Stimulated activated naive B cell treated with anti-CD40 and anti-IgM and Interleukin-4, amounts not matched to agents 10 μg/mL and 1 μg/mL and 100 μg/mL, for 72 hours (primary cell): ENCODE measurements around the gene ARSD.
A peak's percentile ranks its signal among the peaks of the same experiment; 100 is the strongest.
"Not testable (repeated sequence)": the region's sequence is repeated elsewhere in the genome, so short reads cannot be mapped to it uniquely, and the experiment has no call there.

ENCODE experiments used
- ATAC-seq, 2 donors: fragments of 150-1000 bp; cut with Tn5 transposase; replicated peaks; 2 replicates each; pipeline ENCODE4 v1.10.0; 2021; ENCODE audit warnings: moderate library complexity in 1 of 2
- DNase-seq: peaks from one replicate; pipeline ENCODE4 v3.0.0; 2021
- H3K27ac Mint-ChIP-seq: one replicate; pipeline ENCODE4 v1.8.0; 2022; ENCODE audit warnings: mild to moderate bottlenecking, mixed read lengths
- H3K27me3 Mint-ChIP-seq, 2 donors: one replicate each; pipeline ENCODE4 v1.8.0; 2022; ENCODE audit warnings: mixed read lengths in 2 of 2
- H3K36me3 Mint-ChIP-seq, 2 donors: one replicate each; pipeline ENCODE4 v1.8.0; 2022; ENCODE audit warnings: mixed read lengths in 2 of 2, mild to moderate bottlenecking in 1 of 2
- H3K4me1 Mint-ChIP-seq, 2 donors: one replicate each; pipeline ENCODE4 v1.8.0; 2022; ENCODE audit warnings: mixed read lengths in 2 of 2, mild to moderate bottlenecking in 1 of 2
- H3K4me3 Mint-ChIP-seq, 2 donors: one replicate each; pipeline ENCODE4 v1.8.0; 2022; ENCODE audit warnings: mild to moderate bottlenecking in 2 of 2, mixed read lengths in 2 of 2, moderate library complexity in 1 of 2
- H3K9me3 Mint-ChIP-seq, 2 donors: one replicate each; pipeline ENCODE4 v1.8.0; 2022; ENCODE audit warnings: mixed read lengths in 2 of 2, mild to moderate bottlenecking in 1 of 2

ARSD gene

GRCh38 chrX:2958199-2958598, 29.1 kb upstream of the ARSD start:
- H3K36me3 Mint-ChIP-seq: no peaks in the 10 kb centered on the region
- H3K9me3 Mint-ChIP-seq: no peaks in the 10 kb centered on the region
- peaks cover 0 to 34% of the 10 kb centered on the region in 2 donors for H3K27me3 Mint-ChIP-seq
- no peak overlapping the region for H3K4me3 Mint-ChIP-seq
- no peak overlapping the region for H3K27ac Mint-ChIP-seq
- ATAC-seq (no peak), DNase-seq (no peak)
- no peaks in the 10 kb centered on the region for H3K4me1 Mint-ChIP-seq

DNA sequence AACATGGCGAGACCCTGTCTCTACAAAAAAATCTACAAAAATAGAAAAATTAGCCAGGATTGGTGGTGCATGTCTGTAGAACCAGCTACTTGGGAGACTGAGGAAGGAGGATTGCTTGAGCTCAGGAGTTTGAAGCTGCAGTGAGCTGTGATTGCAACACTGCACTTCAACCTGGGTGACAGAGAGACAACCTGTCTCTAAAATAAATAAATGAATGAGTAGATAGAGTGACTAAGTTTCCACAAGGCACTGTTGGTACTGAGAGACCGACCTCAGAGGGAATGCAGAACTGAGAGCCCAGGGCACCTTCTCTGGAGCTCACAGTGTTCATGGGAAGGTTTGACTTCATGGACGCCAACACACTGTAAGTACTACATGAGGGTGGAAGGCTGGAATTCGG, 26.7 kb upstream of the ARSD start:
- DNase-seq (no peak), ATAC-seq (no peak)
- Mint-ChIP-seq H3K36me3 (no peaks in the 10 kb centered on the region), H3K9me3 (no peaks in the 10 kb centered on the region), H3K27ac (no peak overlapping the region), H3K4me1 (no peaks in the 10 kb centered on the region), H3K4me3 (no peak overlapping the region), H3K27me3 (peaks cover 0 to 18% of the 10 kb centered on the region in 2 donors)

- Mint-ChIP-seq H3K4me1 (no peaks in the 10 kb centered on the region), H3K27me3 (peaks cover 0 to 15% of the 10 kb centered on the region in 2 donors), H3K9me3 (no peaks in the 10 kb centered on the region), H3K4me3 (no peak overlapping the region), H3K36me3 (no peaks in the 10 kb centered on the region), H3K27ac (no peak overlapping the region)
- ATAC-seq (no peak), DNase-seq (no peak)
Measured at GRCh38 chrX:2955281-2955680, 26.1 kb upstream of the ARSD start.

DNA sequence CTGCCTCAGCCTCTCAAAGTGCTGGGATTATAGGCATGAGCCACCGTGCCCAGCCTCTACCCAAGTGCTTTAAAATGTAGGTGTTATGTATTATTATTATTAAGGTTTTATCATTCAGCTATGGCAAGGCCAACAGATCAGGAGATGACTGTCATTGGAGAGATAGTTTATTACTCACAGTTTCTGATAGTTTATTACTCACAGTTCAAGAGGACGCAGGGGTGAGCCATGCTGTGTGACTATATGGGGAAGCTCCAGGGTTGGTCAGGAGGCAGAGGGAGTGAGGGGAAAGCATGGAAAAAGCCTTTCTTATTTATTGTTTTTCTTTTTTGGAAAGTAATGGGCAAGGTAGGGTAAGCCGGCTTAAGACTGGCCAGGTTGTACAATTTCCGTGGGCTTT, 25.4 kb upstream of the ARSD start:
- Mint-ChIP-seq H3K4me1 (no peaks in the 10 kb centered on the region), H3K36me3 (no peaks in the 10 kb centered on the region), H3K27me3 (peaks cover 0 to 13% of the 10 kb centered on the region in 2 donors), H3K27ac (no peak overlapping the region), H3K4me3 (no peak overlapping the region), H3K9me3 (no peaks in the 10 kb centered on the region)
- no peak for DNase-seq
- no peak for ATAC-seq

GRCh38 chrX:2937942-2938341, 8.8 kb upstream of the ARSD start:
- not testable (repeated sequence) for DNase-seq, H3K9me3 Mint-ChIP-seq, ATAC-seq, H3K4me3 Mint-ChIP-seq, H3K4me1 Mint-ChIP-seq, H3K27ac Mint-ChIP-seq, H3K36me3 Mint-ChIP-seq
- peaks cover 0 to 12% of the 10 kb centered on the region in 2 donors for H3K27me3 Mint-ChIP-seq

DNA sequence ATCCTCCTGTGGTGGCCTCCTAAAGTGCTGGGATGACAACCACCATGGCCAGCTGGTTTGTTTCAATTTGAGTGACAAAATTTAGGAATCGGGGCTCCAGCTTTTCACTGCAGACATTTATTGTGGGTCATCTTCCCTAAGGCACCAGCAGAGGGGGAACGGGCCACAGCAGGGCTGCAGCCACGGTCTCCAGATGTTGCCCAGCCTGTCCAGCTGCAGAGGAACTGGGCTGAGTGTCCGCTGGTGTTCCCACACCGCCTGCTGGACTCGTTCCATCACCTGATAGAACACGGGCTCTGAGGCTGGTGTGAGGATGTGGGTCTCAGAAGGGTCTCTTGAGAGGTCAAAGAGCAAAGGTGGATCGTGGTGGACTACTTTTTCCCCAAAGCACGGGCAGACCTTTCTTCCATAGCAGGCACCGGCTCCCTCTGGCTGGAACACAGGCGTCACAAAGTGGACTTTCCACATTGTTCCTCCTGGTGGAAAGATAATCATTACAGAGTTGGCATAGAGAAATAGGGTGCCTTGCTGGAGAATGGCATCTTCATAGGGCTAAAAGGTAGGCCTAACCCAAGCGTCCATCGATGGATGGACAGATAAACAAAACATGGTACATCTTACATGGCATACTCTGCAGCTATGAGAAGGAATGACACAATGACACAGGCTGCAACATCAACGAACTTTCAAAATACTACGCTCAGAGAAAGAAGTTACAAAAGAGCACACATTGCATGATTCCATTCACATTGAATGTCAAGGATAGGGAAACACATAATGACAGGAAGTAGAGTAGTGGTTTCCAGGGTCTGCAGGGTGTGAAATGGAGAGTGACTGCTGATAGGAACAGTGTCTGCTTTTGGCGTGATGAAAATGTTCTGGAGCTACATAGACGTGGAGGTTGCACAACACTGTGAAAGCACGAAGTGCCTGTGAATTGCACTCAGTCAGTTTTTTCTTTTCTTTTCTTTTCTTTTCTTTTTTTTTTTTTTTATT, 5.9 kb upstream of the ARSD start:
- no peak for DNase-seq
- Mint-ChIP-seq H3K4me3 (no peak overlapping the region), H3K27me3 (peaks cover 0 to 18% of the 10 kb centered on the region in 2 donors), H3K36me3 (peaks cover 0 to 4% of the 10 kb centered on the region in 2 donors), H3K4me1 (peaks cover 0 to 4% of the 10 kb centered on the region in 2 donors), H3K9me3 (peaks cover 0 to 6% of the 10 kb centered on the region in 2 donors), H3K27ac (no peak overlapping the region)
- ATAC-seq: no peak

- DNase-seq: no peak
- ATAC-seq: no peak
- peaks cover 0 to 4% of the 10 kb centered on the region in 2 donors for H3K36me3 Mint-ChIP-seq
- no peak overlapping the region for H3K27ac Mint-ChIP-seq
- peaks cover 0 to 4% of the 10 kb centered on the region in 2 donors for H3K4me1 Mint-ChIP-seq
- no peak overlapping the region for H3K4me3 Mint-ChIP-seq
- peaks cover 0 to 6% of the 10 kb centered on the region in 2 donors for H3K9me3 Mint-ChIP-seq
- H3K27me3 Mint-ChIP-seq: peaks cover 0 to 18% of the 10 kb centered on the region in 2 donors
Measured at GRCh38 chrX:2933125-2933900, 4.2 kb upstream of the ARSD start.

- Mint-ChIP-seq H3K4me1 (peaks cover 0 to 7% of the 10 kb centered on the region in 2 donors), H3K9me3 (peaks cover 0 to 6% of the 10 kb centered on the region in 2 donors), H3K4me3 (no peak overlapping the region), H3K27ac (no peak overlapping the region), H3K36me3 (peaks cover 0 to 4% of the 10 kb centered on the region in 2 donors), H3K27me3 (peaks cover 0 to 15% of the 10 kb centered on the region in 2 donors)
- DNase-seq (no peak), ATAC-seq (no peak)
Measured at GRCh38 chrX:2931612-2932011, 2.5 kb upstream of the ARSD start.

DNA sequence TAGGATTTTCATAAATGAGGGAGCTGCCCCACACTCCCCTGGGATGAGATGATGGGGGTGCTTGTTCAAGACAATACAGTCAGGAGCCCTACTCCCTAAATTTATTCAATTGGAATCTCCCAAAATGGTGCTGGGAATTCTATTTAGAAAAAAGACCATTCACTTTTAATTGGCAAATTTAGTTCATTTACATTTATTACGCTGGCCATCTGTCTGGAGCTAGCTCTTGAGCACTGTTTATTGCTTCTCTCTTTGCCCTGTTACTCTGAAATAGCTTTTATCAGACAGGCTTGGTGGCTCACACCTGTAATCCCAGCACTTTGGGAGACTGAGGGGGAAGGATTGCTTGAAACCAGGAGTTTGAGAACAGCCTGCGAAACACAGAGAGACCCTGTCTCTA, 2.0 kb upstream of the ARSD start:
- Mint-ChIP-seq H3K9me3 (peaks cover 0 to 6% of the 10 kb centered on the region in 2 donors), H3K27ac (no peak overlapping the region), H3K4me1 (peaks cover 0 to 7% of the 10 kb centered on the region in 2 donors), H3K36me3 (peaks cover 0 to 4% of the 10 kb centered on the region in 2 donors), H3K27me3 (peaks cover 0 to 11% of the 10 kb centered on the region in 2 donors), H3K4me3 (no peak overlapping the region)
- no peak for ATAC-seq
- DNase-seq: no peak

DNA sequence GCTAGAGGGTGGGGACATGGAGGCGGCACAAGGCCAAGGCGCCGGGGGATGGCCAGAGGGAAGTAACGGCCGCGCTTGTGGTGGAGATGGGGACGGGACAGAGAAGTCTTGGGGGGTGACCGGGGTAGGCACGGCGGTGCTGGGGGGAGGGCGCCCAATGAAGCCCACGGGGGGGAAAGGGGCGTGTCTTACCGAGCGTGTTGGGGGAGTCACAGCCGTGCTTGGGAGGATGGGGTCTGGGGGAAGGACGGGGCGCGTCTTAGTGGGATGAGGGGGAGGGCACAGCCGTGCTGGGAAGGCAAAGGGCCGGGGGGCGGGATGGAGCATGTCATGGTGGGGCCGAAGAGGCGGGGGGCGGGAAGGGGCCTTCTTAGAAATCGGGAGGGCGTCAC, 952 bp downstream of the ARSD start:
- Mint-ChIP-seq H3K4me1 (peaks cover 0 to 9% of the 10 kb centered on the region in 2 donors), H3K27ac (peak overlapping the region; percentile 72), H3K27me3 (peaks cover 0 to 6% of the 10 kb centered on the region in 2 donors), H3K36me3 (peaks cover 0 to 4% of the 10 kb centered on the region in 2 donors), H3K9me3 (peaks cover 0 to 6% of the 10 kb centered on the region in 2 donors), H3K4me3 (peak overlapping the region; percentile 87 to 93)
- ATAC-seq (peak; percentile 3 to 18), DNase-seq (no peak)

DNA sequence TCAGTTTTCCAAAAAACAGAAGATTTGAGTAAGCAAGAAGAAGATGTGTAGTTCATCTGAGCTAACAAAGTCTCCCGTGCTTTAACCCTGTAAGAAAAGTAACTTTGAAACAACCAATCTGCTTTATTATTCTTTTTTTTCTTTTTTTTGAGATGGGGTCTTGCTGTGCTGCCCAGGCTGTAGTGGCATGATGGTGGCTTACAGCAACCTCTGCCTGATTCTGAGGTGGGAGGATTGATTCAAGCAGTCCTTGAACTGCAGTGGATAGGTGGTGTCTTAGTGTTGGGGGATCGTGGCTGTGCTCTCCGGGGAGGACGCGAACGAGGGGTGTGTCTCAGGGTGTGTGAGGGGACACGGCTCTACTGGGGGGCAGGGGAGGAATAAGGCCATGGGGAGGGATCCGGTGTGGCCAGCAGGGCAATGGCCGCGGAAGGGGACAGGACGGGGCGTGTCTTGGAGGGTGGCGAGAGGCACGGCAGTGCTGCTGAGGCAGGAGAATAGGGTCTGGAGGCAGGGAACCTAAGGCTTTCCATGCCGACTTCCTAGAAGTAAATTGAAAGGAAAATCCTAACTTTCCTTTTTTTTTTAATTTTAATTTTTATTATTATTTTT, 2.4 kb downstream of the ARSD start:
- ATAC-seq (no peak), DNase-seq (no peak)
- no peak overlapping the region for H3K27ac Mint-ChIP-seq
- H3K36me3 Mint-ChIP-seq: peaks cover 1 to 4% of the 10 kb centered on the region in 2 donors
- H3K4me1 Mint-ChIP-seq: peaks cover 0 to 9% of the 10 kb centered on the region in 2 donors
- peaks cover 0 to 6% of the 10 kb centered on the region in 2 donors for H3K9me3 Mint-ChIP-seq
- peaks cover 0 to 6% of the 10 kb centered on the region in 2 donors for H3K27me3 Mint-ChIP-seq
- H3K4me3 Mint-ChIP-seq: no peak overlapping the region

GRCh38 chrX:2926255-2926654, 2.9 kb downstream of the ARSD start:
- not testable (repeated sequence) for ATAC-seq, DNase-seq, H3K9me3 Mint-ChIP-seq, H3K36me3 Mint-ChIP-seq, H3K27me3 Mint-ChIP-seq, H3K27ac Mint-ChIP-seq, H3K4me3 Mint-ChIP-seq, H3K4me1 Mint-ChIP-seq

GRCh38 chrX:2924151-2924550, 5.0 kb downstream of the ARSD start:
- Mint-ChIP-seq H3K4me1 (peaks cover 0 to 4% of the 10 kb centered on the region in 2 donors), H3K27me3 (no peaks in the 10 kb centered on the region), H3K4me3 (no peak overlapping the region), H3K36me3 (peaks cover 5 to 11% of the 10 kb centered on the region in 2 donors), H3K9me3 (no peaks in the 10 kb centered on the region), H3K27ac (no peak overlapping the region)
- DNase-seq (no peak), ATAC-seq (no peak)

DNA sequence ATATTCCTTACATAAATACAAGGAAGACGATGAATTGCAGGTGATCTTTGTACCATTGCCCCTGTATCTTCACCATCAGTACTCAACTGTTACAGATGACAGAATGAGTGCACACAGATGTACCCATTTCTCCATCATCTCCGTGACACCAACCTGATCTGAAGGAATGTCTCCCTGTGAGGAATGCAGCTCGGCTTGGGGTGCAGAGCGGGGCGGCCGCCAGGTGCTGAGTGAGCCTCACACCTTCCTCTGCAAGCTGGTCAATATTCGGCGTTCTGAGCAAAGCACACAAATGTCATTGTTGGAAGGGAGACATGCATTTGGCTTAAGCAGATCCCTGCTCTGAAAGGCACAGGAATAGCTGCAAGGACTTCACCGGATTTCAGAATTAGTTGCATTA, 7.4 kb downstream of the ARSD start:
- peaks cover 8 to 15% of the 10 kb centered on the region in 2 donors for H3K36me3 Mint-ChIP-seq
- DNase-seq: no peak
- no peak overlapping the region for H3K4me3 Mint-ChIP-seq
- H3K9me3 Mint-ChIP-seq: no peaks in the 10 kb centered on the region
- H3K27me3 Mint-ChIP-seq: no peaks in the 10 kb centered on the region
- H3K4me1 Mint-ChIP-seq: peaks cover 0 to 2% of the 10 kb centered on the region in 2 donors
- H3K27ac Mint-ChIP-seq: no peak overlapping the region
- ATAC-seq: no peak
